Measurements from ENCODE around the gene TSFM. TPM values are rescaled to one million over a fixed set of nuclear protein-coding genes. Genes with fewer than 3 reads are reported as not detected.
A peak's percentile ranks its signal among the peaks of the same experiment; 100 is the strongest.

The TSFM gene
- total and polyA plus RNA-seq, 2 of the 13 experiments (the other 11 are each of a cell fraction or from before 2014, with no cell fraction given), result 29.8 to 68.3 TPM

GRCh38 chr12:57845478-57846284 is 63.1 kb downstream of the TSFM start (continued):
- TF ChIP-seq TOE1 (CRISPR knock-in tag; IDR thresholded peaks at IDR 0.05) (0 out of 2 replicates have a peak, but pooled peaks have one; percentile 58), KDM1A (CRISPR knock-in tag; IDR thresholded peaks at IDR 0.05) (no peak), FOXJ3 (CRISPR knock-in tag; IDR thresholded peaks at IDR 0.05; ENCODE audit: borderline replicate concordance) (no peak; the same call in 1 of the 2 replicates), ZNF496 (CRISPR knock-in tag; IDR thresholded peaks at IDR 0.05; ENCODE audit: insufficient replicate concordance) (no peak), PRDM15 (CRISPR knock-in tag; IDR thresholded peaks at IDR 0.05) (peak; percentile 79), EED (CRISPR knock-in tag; IDR thresholded peaks at IDR 0.05) (peak; percentile 38; the same call in 1 of the 2 replicates), ZNF737 (CRISPR knock-in tag; IDR thresholded peaks at IDR 0.05; ENCODE audit: borderline replicate concordance) (no peak), TEAD3 (CRISPR knock-in tag; optimal IDR thresholded peaks at IDR 0.05; ENCODE audit: borderline replicate concordance) (peak; percentile 67), ZNF256 (CRISPR knock-in tag; conservative IDR thresholded peaks at IDR 0.05) (no peak), HOXA3 (CRISPR knock-in tag; IDR thresholded peaks at IDR 0.05) (peak; percentile 70), HOXA5 (CRISPR knock-in tag; IDR thresholded peaks at IDR 0.05) (peak; percentile 35), ZMYM2 (CRISPR knock-in tag; IDR thresholded peaks at IDR 0.05) (peak; percentile 70; the same call in 1 of the 2 replicates), PHB2 (IDR thresholded peaks at IDR 0.05; ENCODE audit: partially characterized antibody) (no peak), PHF5A (CRISPR knock-in tag; IDR thresholded peaks at IDR 0.05; ENCODE audit: low read depth, unreplicated experiment) (no peak), ZSCAN30 (CRISPR knock-in tag; IDR thresholded peaks at IDR 0.05) (no peak), NFE2L1 (CRISPR knock-in tag; IDR thresholded peaks at IDR 0.05; ENCODE audit: borderline replicate concordance) (no peak), ZFAT (CRISPR knock-in tag; conservative IDR thresholded peaks at IDR 0.05) (peak; percentile 77; the same call in 1 of the 2 replicates), ZNF709 (CRISPR knock-in tag; IDR thresholded peaks at IDR 0.05) (peak; percentile 4; the same call in 1 of the 2 replicates), CENPX (CRISPR knock-in tag; IDR thresholded peaks at IDR 0.05) (no peak), TP53 (CRISPR knock-in tag; conservative IDR thresholded peaks at IDR 0.05) (0 out of 2 replicates have a peak, but pooled peaks have one; percentile 69), SRY (CRISPR knock-in tag; IDR thresholded peaks at IDR 0.05) (peak; percentile 96), ZSCAN29 (CRISPR knock-in tag; conservative IDR thresholded peaks at IDR 0.05) (no peak), ZNF30 (CRISPR knock-in tag; IDR thresholded peaks at IDR 0.05) (0 out of 2 replicates have a peak, but pooled peaks have one; percentile 74), DMAP1 (CRISPR knock-in tag; IDR thresholded peaks at IDR 0.05) (peak; percentile 81), HDAC2 (CRISPR knock-in tag; IDR thresholded peaks at IDR 0.05) (peak; percentile 83; the same call in 1 of the 2 replicates)
- TF ChIP-seq, protein P1, sequence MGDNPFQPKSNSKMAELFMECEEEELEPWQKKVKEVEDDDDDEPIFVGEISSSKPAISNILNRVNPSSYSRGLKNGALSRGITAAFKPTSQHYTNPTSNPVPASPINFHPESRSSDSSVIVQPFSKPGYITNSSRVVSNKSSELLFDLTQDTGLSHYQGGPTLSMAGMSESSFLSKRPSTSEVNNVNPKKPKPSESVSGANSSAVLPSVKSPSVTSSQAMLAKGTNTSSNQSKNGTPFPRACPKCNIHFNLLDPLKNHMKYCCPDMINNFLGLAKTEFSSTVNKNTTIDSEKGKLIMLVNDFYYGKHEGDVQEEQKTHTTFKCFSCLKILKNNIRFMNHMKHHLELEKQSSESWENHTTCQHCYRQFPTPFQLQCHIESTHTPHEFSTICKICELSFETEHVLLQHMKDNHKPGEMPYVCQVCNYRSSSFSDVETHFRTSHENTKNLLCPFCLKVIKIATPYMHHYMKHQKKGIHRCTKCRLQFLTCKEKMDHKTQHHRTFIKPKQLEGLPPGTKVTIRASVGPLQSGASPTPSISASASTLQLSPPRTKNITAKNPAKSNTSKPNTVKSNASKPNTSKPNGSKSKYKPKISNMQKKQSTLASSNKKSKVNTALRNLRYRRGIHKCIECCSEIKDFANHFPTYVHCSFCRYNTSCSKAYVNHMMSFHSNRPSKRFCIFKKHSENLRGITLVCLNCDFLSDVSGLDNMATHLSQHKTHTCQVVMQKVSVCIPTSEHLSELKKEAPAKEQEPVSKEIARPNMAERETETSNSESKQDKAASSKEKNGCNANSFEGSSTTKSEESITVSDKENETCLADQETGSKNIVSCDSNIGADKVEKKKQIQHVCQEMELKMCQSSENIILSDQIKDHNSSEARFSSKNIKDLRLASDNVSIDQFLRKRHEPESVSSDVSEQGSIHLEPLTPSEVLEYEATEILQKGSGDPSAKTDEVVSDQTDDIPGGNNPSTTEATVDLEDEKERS (CRISPR knock-in tag; IDR thresholded peaks at IDR 0.05), result peak; percentile 92
